Activated CD8-positive, alpha-beta T cell treated with anti-CD3 and anti-CD28 coated beads for 36 hours (primary cell): ENCODE results near the gene SUPT20H. TPM values are rescaled to one million over a fixed set of nuclear protein-coding genes. Genes with fewer than 3 reads are reported as not detected.

Experiments used
- ATAC-seq: fragments of 200-7000 bp; cut with Tn5 transposase; one replicate; pipeline ENCODE4 v1.10.0; 2021; ENCODE audit warnings: mild to moderate bottlenecking, moderate library complexity
- CTCF ChIA-PET: fragments of 350-600 bp; sonication (Branson Sonifier 250); formaldehyde crosslinking; loops from one replicate; lab custom pipeline; 2021; ENCODE audit warnings: antibody characterized with exemption; lab: Charles Lee
- POLR2A ChIA-PET: fragments of 350-600 bp; sonication (Branson Sonifier 250); formaldehyde crosslinking; loops from one replicate; lab custom pipeline; 2021; ENCODE audit warnings: antibody characterized with exemption; lab: Charles Lee
- DNase-seq: peaks from one replicate; pipeline ENCODE4 v3.0.0-alpha.2; 2020
- H3K27ac Mint-ChIP-seq: one replicate; pipeline ENCODE4 v1.8.0; 2021; ENCODE audit warnings: mild to moderate bottlenecking, mixed read lengths
- H3K27me3 Mint-ChIP-seq: one replicate; pipeline ENCODE4 v1.8.0; 2021; ENCODE audit warnings: mixed read lengths
- H3K36me3 Mint-ChIP-seq: one replicate; pipeline ENCODE4 v1.8.0; 2021; ENCODE audit warnings: low read depth, mixed read lengths
- H3K4me1 Mint-ChIP-seq: one replicate; pipeline ENCODE4 v1.8.0; 2021; ENCODE audit warnings: low read depth, mixed read lengths
- H3K4me3 Mint-ChIP-seq: one replicate; pipeline ENCODE4 v1.8.0; 2021; ENCODE audit warnings: mild to moderate bottlenecking, moderate library complexity, mixed read lengths
- H3K9me3 Mint-ChIP-seq: one replicate; pipeline ENCODE4 v1.8.0; 2021; ENCODE audit warnings: mixed read lengths
- intact Hi-C: fragments of 100-400 bp; cut with micrococcal nuclease; formaldehyde crosslinking; loops from one replicate; pipeline ENCODE4 v1.10.0; 2022
- total RNA-seq, 2 experiments: library from RNA; stranded (reverse); gene quantifications; one replicate each; pipeline ENCODE4 v1.2.3, GENCODE V29; 2021
- TF ChIP-seq, protein P1 (sequence below): fragments of 200-600 bp; IDR thresholded peaks from one replicate; pipeline ENCODE4 v1.8.0; 2022; ENCODE audit warnings: antibody characterized with exemption, mild to moderate bottlenecking

Gene SUPT20H
- total RNA-seq, 2 experiments from 2014 or later = 59.6 to 63.4 TPM

DNA sequence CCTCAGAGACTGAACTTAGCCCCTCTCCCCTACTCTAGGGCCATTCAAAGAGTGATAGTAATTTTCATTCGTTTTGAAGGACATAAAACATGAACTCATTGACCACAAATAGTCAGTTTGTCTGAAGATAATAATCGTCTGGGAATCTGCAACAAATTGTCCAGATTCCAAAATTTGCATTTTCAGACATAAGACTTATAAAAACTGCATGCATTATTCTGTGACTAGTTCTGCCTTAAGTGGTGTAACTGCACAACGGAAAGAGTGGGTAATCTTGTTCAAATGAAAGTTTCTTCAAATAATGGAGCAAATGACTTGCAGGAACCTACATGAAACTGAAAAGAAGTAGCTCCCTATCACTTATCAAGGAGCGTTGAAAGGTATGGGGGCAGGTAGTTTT, 37.6 kb upstream of the SUPT20H start:
- no peak for DNase-seq
- no peaks in the 10 kb centered on the region for H3K9me3 Mint-ChIP-seq
- no peak overlapping the region for H3K27ac Mint-ChIP-seq
- ChIA-PET POLR2A (no interaction called here), CTCF (no interaction called here)
- ATAC-seq = no peak
- H3K36me3 Mint-ChIP-seq = no peaks in the 10 kb centered on the region
- H3K4me3 Mint-ChIP-seq = no peak overlapping the region
- H3K4me1 Mint-ChIP-seq = peaks cover 5% of the 10 kb centered on the region
- TF ChIP-seq, protein P1, sequence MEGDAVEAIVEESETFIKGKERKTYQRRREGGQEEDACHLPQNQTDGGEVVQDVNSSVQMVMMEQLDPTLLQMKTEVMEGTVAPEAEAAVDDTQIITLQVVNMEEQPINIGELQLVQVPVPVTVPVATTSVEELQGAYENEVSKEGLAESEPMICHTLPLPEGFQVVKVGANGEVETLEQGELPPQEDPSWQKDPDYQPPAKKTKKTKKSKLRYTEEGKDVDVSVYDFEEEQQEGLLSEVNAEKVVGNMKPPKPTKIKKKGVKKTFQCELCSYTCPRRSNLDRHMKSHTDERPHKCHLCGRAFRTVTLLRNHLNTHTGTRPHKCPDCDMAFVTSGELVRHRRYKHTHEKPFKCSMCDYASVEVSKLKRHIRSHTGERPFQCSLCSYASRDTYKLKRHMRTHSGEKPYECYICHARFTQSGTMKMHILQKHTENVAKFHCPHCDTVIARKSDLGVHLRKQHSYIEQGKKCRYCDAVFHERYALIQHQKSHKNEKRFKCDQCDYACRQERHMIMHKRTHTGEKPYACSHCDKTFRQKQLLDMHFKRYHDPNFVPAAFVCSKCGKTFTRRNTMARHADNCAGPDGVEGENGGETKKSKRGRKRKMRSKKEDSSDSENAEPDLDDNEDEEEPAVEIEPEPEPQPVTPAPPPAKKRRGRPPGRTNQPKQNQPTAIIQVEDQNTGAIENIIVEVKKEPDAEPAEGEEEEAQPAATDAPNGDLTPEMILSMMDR = no peak
- intact Hi-C loops = no loop called here
- H3K27me3 Mint-ChIP-seq = peaks cover 14% of the 10 kb centered on the region

DNA sequence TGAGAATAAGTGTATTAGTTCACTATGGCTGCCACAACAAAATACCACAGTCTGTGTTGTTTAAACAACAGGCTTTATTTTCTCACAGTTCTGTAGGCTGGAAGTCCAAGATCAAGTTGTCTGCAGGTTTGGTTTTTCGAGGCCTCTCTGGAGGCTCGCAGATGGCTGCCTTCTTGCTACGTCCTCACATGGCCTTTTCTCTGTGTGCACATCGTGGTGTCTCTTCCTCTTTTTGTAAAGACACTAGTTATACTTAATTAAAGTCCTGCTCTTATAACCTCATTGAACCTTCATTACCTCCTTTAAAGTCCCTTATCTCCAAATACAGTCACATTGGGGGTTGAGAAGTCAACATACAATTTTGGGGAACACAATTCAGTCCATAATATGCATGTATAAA, 35.4 kb upstream of the SUPT20H start:
- H3K4me3 Mint-ChIP-seq = no peak overlapping the region
- DNase-seq = no peak
- POLR2A ChIA-PET = no interaction called here
- no peaks in the 10 kb centered on the region for H3K36me3 Mint-ChIP-seq
- intact Hi-C loops = no loop called here
- CTCF ChIA-PET = no interaction called here
- TF ChIP-seq, protein P1 = no peak
- H3K9me3 Mint-ChIP-seq = no peaks in the 10 kb centered on the region
- peaks cover 5% of the 10 kb centered on the region for H3K4me1 Mint-ChIP-seq
- no peaks in the 10 kb centered on the region for H3K27me3 Mint-ChIP-seq
- no peak overlapping the region for H3K27ac Mint-ChIP-seq
- no peak for ATAC-seq

DNA sequence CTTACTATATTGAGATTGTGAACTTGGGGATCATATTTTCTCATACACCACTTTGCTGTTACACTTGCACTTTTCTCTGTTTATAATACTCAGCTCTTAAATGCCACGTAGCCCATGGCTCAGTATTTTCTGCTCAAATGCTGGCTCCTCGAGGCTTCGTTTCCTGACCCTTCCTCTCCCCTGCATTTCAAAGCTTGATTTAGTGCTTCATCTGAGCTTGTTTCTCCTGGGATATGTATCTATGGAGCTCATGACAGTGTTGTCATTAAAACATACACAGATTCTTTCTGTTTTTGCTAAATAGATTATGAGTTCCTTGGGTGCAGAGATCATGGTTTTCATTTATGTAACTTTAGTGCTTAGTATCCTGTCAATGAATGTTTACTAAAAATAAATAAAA, 34.6 kb upstream of the SUPT20H start:
- H3K4me1 Mint-ChIP-seq = peaks cover 5% of the 10 kb centered on the region
- no peaks in the 10 kb centered on the region for H3K9me3 Mint-ChIP-seq
- intact Hi-C loops = no loop called here
- no peaks in the 10 kb centered on the region for H3K36me3 Mint-ChIP-seq
- ChIA-PET POLR2A (no interaction called here), CTCF (no interaction called here)
- TF ChIP-seq, protein P1 = no peak
- H3K27ac Mint-ChIP-seq = no peak overlapping the region
- no peak for DNase-seq
- no peaks in the 10 kb centered on the region for H3K27me3 Mint-ChIP-seq
- no peak overlapping the region for H3K4me3 Mint-ChIP-seq
- no peak for ATAC-seq

DNA sequence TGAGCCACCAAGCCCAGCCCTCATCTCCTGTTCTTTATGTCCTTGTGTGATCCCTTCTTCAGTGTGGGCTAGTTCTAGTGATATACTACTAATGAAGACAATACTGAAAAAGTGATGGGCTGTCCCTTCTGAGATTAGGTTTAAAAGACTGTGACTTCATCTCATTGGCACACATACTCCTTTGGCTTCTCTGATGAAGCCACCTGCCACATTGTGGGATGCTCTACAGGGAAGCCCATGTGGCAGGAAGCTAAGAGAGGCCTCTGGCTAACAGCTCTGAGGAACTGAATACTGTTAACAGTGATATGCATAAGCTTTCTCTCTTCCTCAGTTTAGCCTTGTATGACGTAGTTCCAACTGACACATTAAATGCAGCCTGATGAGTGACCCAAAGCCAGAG, 32.3 kb upstream of the SUPT20H start:
- ChIA-PET POLR2A (no interaction called here), CTCF (no interaction called here)
- Mint-ChIP-seq H3K27ac (no peak overlapping the region), H3K9me3 (no peaks in the 10 kb centered on the region), H3K36me3 (no peaks in the 10 kb centered on the region), H3K4me1 (no peaks in the 10 kb centered on the region), H3K4me3 (no peak overlapping the region), H3K27me3 (no peaks in the 10 kb centered on the region)
- no peak for DNase-seq
- no peak for ATAC-seq
- TF ChIP-seq, protein P1 = no peak
- intact Hi-C loops = no loop called here

DNA sequence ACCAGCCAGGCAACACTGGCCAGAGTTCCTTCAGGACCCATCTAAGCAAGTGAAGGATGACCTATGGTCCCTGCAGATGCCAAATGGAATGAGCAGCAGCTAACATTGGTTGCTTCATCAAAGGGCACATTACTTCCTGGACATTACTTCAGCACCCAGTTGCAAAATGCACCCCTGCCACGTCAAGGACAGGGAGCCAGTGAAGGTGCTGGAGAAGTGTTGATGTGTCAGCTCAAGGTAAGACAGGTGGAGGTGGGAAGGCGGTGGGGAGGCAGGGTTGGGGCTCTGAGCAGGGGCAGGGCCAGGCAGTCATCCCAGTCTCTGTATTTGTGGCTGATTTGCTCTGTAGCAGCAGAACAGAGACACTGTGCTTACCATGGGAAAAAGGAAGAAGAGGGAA, 31.4 kb upstream of the SUPT20H start:
- Mint-ChIP-seq H3K4me1 (no peaks in the 10 kb centered on the region), H3K4me3 (no peak overlapping the region), H3K9me3 (no peaks in the 10 kb centered on the region), H3K36me3 (no peaks in the 10 kb centered on the region), H3K27me3 (peaks cover 3% of the 10 kb centered on the region), H3K27ac (no peak overlapping the region)
- CTCF ChIA-PET = no interaction called here
- TF ChIP-seq, protein P1 = no peak
- POLR2A ChIA-PET = no interaction called here
- DNase-seq = no peak
- no peak for ATAC-seq
- intact Hi-C loops = no loop called here
